NB4 (cell line): ENCODE measurements around the gene CD151.

ENCODE experiments used
- POLR2A ChIP-seq: IDR thresholded peaks from 2 replicates; pipeline ENCODE4 v1.6.1; 2011; ENCODE audit warnings: mild to moderate bottlenecking; ENCODE audit not compliant: insufficient read length; ENCODE audit errors: extremely low read depth
- TF ChIP-seq, protein P1 (sequence below): IDR thresholded peaks from one replicate; pipeline ENCODE4 v1.5.1; 2012; ENCODE audit warnings: low read depth, low read length
- TF ChIP-seq, protein P2 (sequence below): IDR thresholded peaks from 2 replicates; pipeline ENCODE4 v1.6.1; 2011; ENCODE audit warnings: low read depth, low read length

DNA sequence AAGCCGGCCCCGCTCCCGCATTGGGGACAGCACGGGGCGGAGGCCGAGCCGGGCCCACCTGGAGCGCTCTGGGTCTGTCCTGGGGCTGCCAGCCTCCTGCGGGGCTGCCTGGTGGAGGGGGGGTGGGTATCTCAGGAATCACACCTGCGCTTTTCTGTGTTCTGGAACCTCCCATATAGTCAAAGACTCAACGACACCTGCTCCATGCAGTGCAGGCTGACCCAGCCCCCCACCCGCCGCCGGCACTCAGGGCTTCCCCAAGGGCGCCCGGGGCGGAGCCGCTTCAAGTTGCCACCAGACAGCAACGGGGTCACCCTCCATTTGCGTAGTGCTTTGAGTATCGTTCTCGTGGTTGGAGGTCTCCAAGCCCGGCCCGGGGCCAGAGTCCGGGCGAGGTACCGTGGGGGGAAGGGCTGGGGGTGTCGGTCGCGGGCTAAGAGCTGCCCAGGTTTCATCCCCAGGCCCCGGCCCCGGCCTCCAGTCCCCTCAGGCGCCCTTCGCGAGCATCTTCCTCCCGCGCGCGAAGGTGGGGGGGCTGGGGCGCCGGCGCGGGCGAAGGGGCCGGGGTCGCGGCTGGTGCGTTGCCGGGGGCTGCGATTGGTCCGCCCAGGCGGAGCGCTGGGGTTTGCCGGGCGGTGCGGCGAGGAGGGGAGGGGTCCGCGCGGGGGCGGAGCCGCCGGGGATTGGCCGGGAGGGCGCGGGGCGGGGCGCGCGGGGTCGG is 16.5 kb downstream of the CD151 start:
- TF ChIP-seq, protein P1, sequence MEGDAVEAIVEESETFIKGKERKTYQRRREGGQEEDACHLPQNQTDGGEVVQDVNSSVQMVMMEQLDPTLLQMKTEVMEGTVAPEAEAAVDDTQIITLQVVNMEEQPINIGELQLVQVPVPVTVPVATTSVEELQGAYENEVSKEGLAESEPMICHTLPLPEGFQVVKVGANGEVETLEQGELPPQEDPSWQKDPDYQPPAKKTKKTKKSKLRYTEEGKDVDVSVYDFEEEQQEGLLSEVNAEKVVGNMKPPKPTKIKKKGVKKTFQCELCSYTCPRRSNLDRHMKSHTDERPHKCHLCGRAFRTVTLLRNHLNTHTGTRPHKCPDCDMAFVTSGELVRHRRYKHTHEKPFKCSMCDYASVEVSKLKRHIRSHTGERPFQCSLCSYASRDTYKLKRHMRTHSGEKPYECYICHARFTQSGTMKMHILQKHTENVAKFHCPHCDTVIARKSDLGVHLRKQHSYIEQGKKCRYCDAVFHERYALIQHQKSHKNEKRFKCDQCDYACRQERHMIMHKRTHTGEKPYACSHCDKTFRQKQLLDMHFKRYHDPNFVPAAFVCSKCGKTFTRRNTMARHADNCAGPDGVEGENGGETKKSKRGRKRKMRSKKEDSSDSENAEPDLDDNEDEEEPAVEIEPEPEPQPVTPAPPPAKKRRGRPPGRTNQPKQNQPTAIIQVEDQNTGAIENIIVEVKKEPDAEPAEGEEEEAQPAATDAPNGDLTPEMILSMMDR = no peak
- no peak for TF ChIP-seq POLR2A
- TF ChIP-seq, protein P2, sequence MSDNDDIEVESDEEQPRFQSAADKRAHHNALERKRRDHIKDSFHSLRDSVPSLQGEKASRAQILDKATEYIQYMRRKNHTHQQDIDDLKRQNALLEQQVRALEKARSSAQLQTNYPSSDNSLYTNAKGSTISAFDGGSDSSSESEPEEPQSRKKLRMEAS = no peak
